HG03521 (cell line): ENCODE results near the gene PPM1L.

Experiments
- ATAC-seq: cut with Tn5 transposase; IDR thresholded peaks from one replicate; pipeline ENCODE4 v1.9.1; 2021; ENCODE audit warnings: mild to moderate bottlenecking, moderate library complexity; ENCODE audit not compliant: unreplicated experiment

Gene PPM1L

DNA sequence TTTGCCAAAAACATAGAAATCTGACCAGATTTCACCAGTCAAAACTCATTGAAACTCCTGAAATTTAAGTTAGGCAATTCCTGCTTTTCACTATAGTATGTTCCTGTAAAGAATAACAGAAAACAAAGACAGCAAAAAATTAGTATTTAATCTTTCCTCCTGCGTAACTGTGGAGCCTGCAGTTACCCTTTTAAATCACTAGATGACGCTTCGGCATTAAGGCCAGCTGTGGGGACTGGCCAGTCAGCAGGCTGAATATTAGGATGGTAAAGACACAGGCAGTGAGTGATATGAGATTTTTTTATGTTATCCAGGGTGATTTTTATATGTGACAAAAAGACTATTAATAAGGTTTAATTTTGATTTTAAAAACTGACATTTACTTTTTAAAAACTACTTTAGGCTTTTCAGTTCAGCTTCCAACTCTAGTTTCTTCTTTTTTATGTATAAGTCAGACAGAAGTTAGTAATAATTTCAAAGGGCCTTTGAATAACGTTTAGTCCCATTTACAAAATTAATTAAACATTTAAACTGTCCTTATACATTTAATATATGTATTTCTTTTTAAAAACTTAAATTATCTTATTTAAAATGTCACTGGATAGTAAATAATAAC is 165.1 kb downstream of the PPM1L start:
- ATAC-seq = peak; percentile 80

DNA sequence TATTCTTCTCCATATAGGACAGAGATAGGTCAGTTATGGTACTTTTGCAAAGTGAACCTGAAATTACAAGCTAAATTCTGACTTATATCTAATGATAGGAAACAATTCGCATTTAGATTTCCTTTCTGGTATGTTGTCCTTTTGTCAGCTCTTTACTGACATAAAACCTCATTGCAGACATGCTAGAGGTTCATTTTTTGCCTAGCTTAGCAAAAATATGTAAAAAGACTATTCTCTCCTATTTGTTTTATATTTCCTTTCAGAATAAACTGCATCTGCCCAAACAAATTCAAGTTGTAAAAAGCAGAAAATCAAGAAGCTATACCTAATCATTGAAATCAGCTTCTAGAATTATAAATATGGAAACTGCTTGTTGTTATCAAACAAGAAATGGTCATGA is 168.7 kb downstream of the PPM1L start:
- ATAC-seq = no peak

DNA sequence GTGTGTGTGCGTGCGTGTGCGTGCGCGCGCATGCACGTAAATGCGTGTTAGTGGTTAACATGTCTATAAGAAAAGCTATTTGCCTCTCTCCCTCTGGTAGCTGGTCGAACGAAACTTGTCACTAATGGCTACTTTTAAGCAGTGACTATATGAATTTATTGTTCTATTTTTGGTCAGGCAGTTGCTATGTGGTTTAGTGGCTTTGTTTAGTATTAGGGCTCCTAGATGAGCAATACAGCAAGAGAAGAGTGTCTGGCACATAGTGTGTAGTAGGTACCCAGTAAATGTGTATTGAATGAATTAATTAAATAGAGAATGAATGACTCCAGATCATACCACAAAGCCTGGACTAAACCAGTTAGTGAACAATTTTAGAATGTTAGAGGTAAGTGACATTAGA is 171.6 kb downstream of the PPM1L start:
- no peak for ATAC-seq

DNA sequence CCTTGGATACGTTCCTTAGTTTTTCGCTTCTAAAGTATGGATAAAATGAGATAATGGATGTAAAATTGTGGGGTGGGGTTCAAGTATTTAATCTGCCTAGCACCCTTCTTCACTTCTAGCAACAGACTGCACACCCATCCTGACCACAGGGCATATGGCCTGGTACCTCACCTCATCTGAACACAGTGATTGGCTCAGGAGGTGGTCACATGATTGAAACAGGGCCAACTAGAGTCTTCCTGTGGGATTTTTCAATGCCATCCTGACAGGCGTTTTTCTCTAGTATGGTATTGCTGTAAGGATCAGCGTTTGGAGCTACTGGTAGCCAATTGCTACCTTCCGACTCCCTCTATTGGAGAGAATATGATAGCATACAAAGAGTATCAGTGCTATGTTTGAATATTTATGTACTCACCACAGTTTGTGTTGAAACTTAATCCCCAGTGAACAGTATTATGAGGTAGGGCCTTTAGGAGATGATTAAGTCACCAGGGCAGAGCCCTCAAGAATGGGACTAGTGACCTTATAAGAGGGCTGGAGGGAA is 172.2 kb downstream of the PPM1L start:
- ATAC-seq = no peak

DNA sequence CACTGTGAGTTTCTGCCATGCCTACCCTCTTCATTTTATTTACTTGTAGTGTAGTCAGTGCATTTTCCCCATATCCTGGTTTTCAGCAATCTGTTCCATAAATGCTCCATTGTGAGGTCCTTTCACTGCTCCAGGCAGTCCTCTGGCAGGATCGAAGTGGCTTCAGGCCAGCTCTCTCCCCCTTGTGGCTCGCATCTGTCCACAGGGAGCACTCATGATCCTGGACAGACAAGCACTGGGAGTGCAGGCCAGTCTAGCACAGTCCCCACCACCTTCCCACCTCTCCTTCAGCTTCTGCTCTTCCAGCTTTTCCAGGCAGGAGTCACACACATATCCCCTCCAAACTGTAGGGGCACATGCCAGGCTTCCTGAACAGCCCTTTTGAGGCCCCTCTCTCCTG is 173.6 kb downstream of the PPM1L start:
- ATAC-seq = no peak

- no peak for ATAC-seq
Observed at GRCh38 chr3:160931474-160931873, 175.4 kb downstream of the PPM1L start.

GRCh38 chr3:160935413-160936095 is 179.5 kb downstream of the PPM1L start:
- no peak for ATAC-seq

DNA sequence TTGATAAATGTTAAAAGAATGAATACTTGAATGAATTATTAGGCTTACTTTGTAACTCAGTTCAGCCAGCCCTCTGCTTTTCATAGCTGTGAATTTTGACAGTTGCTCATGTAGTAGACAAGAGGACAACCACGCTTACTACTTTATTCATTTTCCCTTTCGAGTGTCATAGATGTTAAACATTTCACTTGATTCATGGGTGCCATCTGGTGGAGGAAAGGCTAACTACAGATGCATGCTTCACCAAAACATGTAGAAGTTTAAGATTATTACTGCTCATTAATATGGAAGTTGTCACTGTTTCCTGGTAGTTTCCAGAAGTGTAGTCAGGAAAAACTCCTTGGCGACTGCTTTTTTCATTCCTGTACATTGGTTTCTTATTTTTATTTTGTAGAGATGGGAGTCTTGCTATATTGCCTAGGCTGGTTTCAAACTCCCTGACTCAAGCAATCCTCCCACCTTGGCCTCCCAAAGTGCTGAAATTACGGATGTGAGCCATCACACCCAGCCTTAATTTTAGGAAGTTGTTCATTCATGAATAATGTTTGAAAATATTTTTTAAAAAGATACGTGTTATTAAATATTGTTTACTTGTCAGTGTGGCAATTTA is 186.0 kb downstream of the PPM1L start:
- ATAC-seq = peak; percentile 78

GRCh38 chr3:160943996-160944395 is 188.0 kb downstream of the PPM1L start:
- no peak for ATAC-seq

DNA sequence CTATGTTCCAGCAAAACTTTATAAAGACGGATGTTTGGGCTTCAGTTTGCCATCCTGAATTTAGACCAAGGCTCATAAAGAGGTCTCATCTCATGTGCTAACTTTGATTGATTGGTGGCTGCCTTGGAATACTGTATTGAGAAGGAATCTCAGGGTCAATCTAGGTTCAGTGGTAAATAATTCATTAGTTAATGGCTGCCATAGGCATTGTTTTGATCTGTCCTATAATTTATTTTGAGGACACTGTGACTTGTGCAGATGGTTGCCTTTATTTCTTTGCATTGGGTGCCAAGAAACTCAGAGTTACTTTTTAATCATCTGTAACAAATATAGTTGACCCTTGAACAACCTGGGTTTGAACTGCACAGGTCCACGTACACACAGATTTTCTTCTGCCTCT is 189.3 kb downstream of the PPM1L start:
- ATAC-seq = no peak

GRCh38 chr3:160948273-160948672 is 192.2 kb downstream of the PPM1L start:
- ATAC-seq = no peak

- ATAC-seq = no peak
Observed at GRCh38 chr3:160949460-160949859, 193.4 kb downstream of the PPM1L start.

DNA sequence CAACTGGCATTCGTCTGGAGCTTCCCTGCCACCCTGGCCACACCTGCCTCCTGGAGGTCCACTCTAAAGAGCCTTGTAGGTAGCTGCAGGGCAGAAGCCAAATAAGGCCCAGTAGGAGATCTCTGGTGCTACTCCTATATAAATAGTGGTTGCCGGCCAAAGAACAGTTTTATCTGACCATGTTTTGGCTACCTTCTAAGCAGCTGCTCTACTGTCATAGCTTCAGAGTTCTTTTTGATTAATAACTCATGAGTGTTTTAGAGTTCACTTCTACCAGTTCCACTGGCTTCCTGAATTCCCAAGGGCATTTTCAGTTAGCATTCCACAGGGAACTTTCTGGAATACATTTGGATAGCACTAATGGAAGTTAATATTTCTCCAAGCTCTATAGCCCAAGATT is 194.5 kb downstream of the PPM1L start:
- ATAC-seq = no peak

DNA sequence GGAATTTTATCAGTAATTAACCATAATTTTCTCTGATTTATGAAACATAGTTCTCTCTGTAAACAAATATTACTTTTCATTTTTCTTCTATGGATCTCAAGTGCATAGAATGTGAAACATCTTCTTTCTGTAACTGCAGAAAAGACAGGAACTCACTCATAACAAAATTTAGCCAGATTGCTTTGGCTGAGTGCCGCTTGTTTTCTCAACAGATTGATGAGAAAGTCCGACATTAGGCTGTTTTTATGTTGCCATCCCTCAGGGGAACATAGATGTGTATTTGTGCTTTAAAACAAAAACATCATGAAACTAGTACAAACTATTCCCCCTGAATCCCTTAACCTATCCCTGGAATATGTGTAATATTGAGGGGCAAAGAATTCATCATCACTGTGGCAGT is 194.9 kb downstream of the PPM1L start:
- no peak for ATAC-seq

GRCh38 chr3:160951642-160952487 is 195.8 kb downstream of the PPM1L start:
- no peak for ATAC-seq

DNA sequence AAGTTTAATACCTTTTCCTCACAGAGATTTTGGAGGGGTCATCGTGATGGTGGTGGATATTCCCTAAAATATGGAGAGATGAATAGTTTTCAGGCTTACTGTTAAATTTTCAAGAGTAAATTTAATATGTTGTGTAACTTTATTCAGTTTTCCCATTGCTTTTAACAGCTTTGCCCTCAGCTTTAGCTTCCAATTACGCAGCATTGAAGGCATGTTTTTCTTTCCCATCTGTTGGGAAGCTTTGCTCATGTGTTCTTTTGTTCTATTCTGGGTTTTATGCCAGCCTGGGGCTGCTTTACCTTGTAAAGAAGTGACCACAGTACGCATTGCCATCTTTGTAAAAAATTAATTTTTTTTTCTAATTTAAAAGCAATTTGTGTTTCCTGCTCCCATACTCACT is 197.7 kb downstream of the PPM1L start:
- no peak for ATAC-seq

GRCh38 chr3:160956785-160957184 is 200.8 kb downstream of the PPM1L start:
- ATAC-seq = no peak

DNA sequence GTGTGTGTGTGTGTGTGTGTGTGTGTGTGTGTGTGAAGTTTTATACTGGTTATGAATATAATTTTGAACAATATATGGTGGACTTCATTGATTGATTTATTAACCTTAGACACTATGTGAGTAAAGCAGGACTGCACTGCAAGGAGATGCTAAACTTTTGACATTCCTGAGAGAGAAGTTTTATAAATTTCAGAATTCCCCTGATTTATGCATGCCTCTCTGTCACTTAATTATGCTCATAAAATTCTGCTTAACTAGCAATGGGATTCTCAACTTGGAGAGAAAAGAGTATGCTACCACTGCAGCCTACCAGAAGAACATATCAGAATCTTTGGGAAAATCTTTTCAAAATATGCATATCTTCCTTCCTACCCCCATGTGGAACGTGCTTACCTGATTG is 204.5 kb downstream of the PPM1L start:
- ATAC-seq = no peak

DNA sequence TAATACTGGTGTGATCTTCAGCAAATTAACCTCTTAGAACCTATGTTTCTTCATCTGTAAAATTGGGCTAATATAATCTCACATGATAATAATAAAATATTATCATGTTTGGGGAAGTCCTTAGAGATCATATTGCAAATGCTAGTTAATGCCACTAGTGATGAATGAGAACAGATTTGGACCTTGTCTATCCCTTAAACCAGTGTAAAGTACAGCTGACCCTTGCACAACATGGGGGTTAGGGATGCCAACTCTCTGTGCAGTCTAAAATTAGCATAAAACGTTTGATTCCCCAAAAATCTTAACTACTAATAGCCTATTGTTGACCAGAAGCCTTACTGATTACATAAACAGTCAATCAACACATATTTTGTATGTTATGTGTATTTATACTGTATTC is 207.9 kb downstream of the PPM1L start:
- ATAC-seq = no peak

DNA sequence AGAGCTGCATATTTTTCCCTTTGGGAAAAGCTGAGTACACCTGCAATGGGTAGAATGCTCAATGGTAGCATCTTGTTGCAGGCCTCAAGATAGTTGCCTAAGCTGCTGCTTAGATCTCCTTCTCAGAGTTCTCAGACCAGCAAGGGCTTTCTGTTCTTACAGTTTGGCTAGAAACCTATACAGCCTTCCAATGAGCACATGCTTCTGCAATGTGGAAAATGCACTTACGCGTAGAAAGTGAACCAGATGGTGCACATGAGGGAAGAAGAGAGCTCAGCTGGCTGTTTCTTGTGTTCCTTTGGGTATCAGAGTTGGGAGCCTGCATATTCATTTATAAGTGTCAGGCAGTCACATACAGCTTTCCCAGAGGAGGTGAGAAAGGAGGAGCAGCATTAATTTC is 212.7 kb downstream of the PPM1L start:
- ATAC-seq = no peak

GRCh38 chr3:160973067-160973809 is 217.2 kb downstream of the PPM1L start:
- ATAC-seq = no peak
